Breast epithelium (tissue), 3 donors: ENCODE results near the gene C12orf42.

Experiments
- CTCF ChIP-seq, 3 donors: fragments of 450-650 bp; IDR thresholded peaks; one replicate each; pipeline ENCODE4 v1.5.1; 2016 to 2017; ENCODE audit warnings: antibody characterized with exemption in 3 of 3, mild to moderate bottlenecking in 3 of 3, moderate library complexity in 3 of 3
- POLR2A ChIP-seq: fragments of 450-650 bp; IDR thresholded peaks from one replicate; pipeline ENCODE4 v1.6.1; 2016; ENCODE audit warnings: antibody characterized with exemption, mild to moderate bottlenecking, moderate library complexity

GRCh38 chr12:103257763-103258162 lies 238.0 kb downstream of the C12orf42 start:
- TF ChIP-seq CTCF (IDR thresholded peaks at IDR 0.05), result no peak
- TF ChIP-seq POLR2A, result no peak
